ENCODE results near the gene SLC9A8. TPM values are rescaled to one million over a fixed set of nuclear protein-coding genes. Genes with fewer than 3 reads are reported as not detected.

SLC9A8 gene, protein sequence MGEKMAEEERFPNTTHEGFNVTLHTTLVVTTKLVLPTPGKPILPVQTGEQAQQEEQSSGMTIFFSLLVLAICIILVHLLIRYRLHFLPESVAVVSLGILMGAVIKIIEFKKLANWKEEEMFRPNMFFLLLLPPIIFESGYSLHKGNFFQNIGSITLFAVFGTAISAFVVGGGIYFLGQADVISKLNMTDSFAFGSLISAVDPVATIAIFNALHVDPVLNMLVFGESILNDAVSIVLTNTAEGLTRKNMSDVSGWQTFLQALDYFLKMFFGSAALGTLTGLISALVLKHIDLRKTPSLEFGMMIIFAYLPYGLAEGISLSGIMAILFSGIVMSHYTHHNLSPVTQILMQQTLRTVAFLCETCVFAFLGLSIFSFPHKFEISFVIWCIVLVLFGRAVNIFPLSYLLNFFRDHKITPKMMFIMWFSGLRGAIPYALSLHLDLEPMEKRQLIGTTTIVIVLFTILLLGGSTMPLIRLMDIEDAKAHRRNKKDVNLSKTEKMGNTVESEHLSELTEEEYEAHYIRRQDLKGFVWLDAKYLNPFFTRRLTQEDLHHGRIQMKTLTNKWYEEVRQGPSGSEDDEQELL
- total RNA-seq: 1 to 10 TPM; 4.8 to 8.1 (median 7.0) TPM

DNA sequence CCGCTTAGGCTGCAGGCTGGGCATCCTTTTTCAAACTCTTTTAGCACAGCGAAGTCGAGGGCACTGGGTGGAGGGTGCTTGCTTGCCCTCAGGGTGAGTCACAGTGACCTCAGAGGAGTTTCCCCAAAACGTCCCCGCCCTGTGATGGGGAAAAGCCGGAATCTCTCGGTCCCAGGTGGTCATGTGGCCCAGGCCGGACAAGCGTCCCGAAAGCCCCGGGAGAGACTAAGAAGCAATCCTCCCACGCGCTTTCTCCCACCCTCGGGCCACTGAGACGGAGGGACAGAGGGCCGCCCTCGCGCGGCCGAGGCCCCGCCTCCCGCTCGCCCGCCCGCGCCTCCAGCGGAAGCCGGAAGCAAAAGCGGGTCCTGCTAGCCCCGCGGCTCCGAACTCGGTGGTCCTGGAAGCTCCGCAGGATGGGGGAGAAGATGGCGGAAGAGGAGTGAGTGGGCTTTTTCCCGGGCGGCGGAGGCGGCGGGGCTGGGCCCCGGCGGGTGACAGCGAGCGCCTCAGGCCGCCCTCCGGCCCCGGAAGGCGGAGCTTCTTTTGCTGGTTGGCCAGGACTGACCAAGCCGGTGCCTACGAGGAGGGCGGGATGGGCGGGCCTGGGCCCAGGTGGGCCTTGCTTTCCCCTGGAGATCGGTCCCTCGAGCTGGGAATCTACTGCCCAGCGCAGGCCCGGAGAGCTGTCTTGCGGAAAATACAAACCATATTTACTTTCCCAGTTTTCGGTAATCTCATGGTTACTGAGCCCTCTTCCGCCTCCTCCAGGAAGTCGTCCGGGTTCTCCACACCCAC is at the start of gene SLC9A8:
Gene SLC9A8 (plus strand): TSS at position 322 of the 798 bp plus-strand sequence. CDS start 95 bp downstream, at position 417.
- intact Hi-C loops (cut with DNase I; ENCODE audit: low total_unique reads): no loop called here
- peak; percentile 88 to 97 for DNase-seq (ENCODE audit: low spot score in 2 of 2)
- H3K4me3 ChIP-seq (ENCODE audit: low read depth, poor library complexity, severe bottlenecking): peak within 1 kb of the TSS; percentile 40
- TF ChIP-seq, protein P1, sequence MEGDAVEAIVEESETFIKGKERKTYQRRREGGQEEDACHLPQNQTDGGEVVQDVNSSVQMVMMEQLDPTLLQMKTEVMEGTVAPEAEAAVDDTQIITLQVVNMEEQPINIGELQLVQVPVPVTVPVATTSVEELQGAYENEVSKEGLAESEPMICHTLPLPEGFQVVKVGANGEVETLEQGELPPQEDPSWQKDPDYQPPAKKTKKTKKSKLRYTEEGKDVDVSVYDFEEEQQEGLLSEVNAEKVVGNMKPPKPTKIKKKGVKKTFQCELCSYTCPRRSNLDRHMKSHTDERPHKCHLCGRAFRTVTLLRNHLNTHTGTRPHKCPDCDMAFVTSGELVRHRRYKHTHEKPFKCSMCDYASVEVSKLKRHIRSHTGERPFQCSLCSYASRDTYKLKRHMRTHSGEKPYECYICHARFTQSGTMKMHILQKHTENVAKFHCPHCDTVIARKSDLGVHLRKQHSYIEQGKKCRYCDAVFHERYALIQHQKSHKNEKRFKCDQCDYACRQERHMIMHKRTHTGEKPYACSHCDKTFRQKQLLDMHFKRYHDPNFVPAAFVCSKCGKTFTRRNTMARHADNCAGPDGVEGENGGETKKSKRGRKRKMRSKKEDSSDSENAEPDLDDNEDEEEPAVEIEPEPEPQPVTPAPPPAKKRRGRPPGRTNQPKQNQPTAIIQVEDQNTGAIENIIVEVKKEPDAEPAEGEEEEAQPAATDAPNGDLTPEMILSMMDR (IDR thresholded peaks at IDR 0.05): peak in 1 of 3 donors; percentile 25
- no peak for TF ChIP-seq POLR2A (IDR thresholded peaks at IDR 0.05)
- WGBS, 2 donors: 0 to 1% methylated on average over 34 to 37 of the region's 61 CpGs

DNA sequence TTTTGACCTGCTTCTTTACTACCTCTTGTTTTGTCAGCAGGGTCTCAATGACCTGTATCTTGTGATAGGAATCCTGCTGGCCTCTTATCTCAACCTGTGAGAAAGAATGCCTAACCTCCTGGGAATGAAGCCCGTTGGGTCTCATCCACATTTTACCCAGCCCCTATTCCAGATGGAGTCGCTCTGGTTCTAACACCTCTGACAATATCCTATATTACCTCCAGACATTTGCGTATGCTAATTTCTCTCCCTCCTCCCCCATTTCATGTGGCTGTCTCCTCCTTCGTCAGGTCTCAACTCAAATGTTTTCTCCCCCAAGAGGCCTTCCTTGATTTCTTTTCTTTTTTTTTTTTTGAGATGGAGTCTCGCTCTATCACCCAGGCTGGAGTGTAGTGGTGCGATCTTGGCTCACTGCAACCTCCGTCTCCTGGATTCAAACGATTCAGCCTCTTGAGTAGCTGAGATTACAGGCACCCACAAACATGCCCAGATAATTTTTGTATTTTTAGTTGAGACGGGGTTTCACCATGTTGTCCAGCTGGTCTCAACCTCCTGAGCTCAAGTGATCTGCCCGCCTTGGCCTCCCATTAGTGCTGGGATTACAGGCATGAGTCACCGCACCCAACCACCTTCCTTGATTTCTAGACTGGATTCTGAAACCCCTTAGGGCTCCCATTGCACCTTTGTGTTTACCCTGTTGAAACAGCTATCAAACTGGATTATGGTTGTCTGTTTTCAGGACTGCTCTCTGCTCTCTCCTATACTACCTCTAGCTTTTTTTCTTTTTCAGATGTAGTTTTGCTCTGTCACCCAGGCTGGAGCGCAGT is 49.5 kb upstream of the SLC9A8 start:
- TF ChIP-seq, protein P1 (IDR thresholded peaks at IDR 0.05): no peak
- TF ChIP-seq POLR2A (IDR thresholded peaks at IDR 0.05): no peak
- 83 to 91% methylated on average over 12 of the region's 12 CpGs for WGBS, 2 donors
- DNase-seq (ENCODE audit: low spot score in 2 of 2): no peak
- H3K4me3 ChIP-seq (ENCODE audit: low read depth, poor library complexity, severe bottlenecking): no peak overlapping the region
- intact Hi-C loops (cut with DNase I; ENCODE audit: low total_unique reads): no loop called here

DNA sequence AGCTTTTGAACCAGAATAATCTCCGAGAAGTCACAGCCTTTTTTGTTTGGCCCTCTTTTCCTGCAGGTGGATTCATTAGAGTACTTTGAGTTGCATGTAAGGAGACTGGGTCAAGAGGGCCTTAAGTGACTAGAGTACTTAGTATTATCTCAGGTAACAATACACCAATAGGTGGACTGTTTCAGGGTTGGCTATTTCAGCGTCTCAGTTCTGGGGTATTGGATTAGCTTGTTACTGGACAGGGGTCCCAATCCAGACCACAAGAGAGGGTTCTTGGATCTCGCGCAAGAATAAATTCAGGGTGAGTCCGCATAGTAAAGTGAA is 47.3 kb upstream of the SLC9A8 start:
- WGBS, 2 donors: 92 to 97% methylated on average over 5 of the region's 5 CpGs
- no peak for TF ChIP-seq POLR2A (IDR thresholded peaks at IDR 0.05)
- TF ChIP-seq, protein P1 (IDR thresholded peaks at IDR 0.05): no peak
- H3K4me3 ChIP-seq (ENCODE audit: low read depth, poor library complexity, severe bottlenecking): no peak overlapping the region
- DNase-seq (ENCODE audit: low spot score in 2 of 2): no peak
- intact Hi-C loops (cut with DNase I; ENCODE audit: low total_unique reads): no loop called here

DNA sequence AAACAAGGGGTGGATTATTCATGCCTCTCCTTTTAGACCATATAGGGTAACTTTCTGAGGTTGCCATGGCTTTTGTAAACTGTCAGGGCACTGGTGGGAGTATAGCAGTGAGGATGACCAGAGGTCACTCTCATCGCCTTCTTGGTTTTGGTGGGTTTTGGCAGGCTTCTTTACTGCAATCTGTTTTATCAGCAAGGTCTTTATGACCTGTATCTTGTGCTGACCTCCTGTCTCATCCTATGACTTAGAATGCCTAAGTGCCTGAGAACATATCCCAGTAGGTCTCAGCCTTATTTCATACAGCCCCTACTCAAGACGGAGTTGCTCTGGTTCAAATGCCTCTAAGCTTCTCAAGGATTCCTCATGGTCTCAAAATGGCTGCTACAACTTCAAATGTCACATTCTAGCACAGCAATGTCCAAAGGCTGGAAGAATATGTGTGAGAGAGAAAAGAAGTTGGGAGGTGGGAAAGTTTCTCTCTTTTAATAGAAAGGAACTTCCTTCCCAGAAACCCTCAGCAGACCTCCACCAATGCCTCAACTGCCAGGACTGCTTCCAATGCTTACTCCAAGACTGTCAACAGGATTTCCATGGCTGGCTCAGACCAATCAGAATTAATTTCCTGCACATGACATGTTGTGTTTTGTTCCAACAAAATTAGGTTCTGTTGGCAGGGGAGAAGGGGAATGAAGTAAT is 46.6 kb upstream of the SLC9A8 start:
- H3K4me3 ChIP-seq (ENCODE audit: low read depth, poor library complexity, severe bottlenecking): no peak overlapping the region
- intact Hi-C loops (cut with DNase I; ENCODE audit: low total_unique reads): no loop called here
- TF ChIP-seq POLR2A (IDR thresholded peaks at IDR 0.05): no peak
- TF ChIP-seq, protein P1 (IDR thresholded peaks at IDR 0.05): no peak
- 91 to 93% methylated on average over 2 of the region's 2 CpGs for WGBS, 2 donors
- DNase-seq (ENCODE audit: low spot score in 2 of 2): no peak
